ENCODE data around the gene MME. TPM values are rescaled to one million over a fixed set of nuclear protein-coding genes. Genes with fewer than 3 reads are reported as not detected.
A peak's percentile ranks its signal among the peaks of the same experiment; 100 is the strongest.

The MME gene
- total and polyA plus RNA-seq, 2 of the 4 experiments (the other 2 are of a cell fraction): 11.7 to 22.8 TPM

GRCh38 chr3:155130001-155130400 is 49.9 kb downstream of the MME start:
- Histone ChIP-seq H2BK15ac (ENCODE audit: low read depth, low read length) (no peak overlapping the region), H3K14ac (replicated peaks; ENCODE audit: low read depth, low read length) (0 out of 2 replicates have a peak overlapping the region, but pooled peaks have one; percentile 33), H2AK5ac (ENCODE audit: low read depth, low read length) (no peak overlapping the region), H3K23ac (ENCODE audit: low read depth, low read length) (no peak overlapping the region), H3K4ac (ENCODE audit: low read depth, low read length) (no peak overlapping the region), H2BK20ac (ENCODE audit: low read depth, low read length) (no peak overlapping the region), H3K18ac (ENCODE audit: low read depth, low read length) (peak overlapping the region; percentile 86; the same call in 1 of the 2 replicates), H4K91ac (ENCODE audit: insufficient read depth, low read depth, low read length) (no peak overlapping the region; the same call in 1 of the 2 replicates), H3K56ac (ENCODE audit: extremely low read depth, insufficient read depth, low read length) (no peak overlapping the region), H3K9me3 (ENCODE audit: control insufficient read depth, insufficient read depth, low read length) (no peaks in the 10 kb centered on the region), H3K4me1 (ENCODE audit: control insufficient read depth, insufficient read depth, low read length) (peaks cover 8% of the 10 kb centered on the region), H4K20me1 (ENCODE audit: insufficient read depth, low read length) (no peaks in the 10 kb centered on the region), H3K79me1 (ENCODE audit: low read depth in 1 of 2, low read length in 2 of 2) (no peaks in the 10 kb centered on the region), H4K8ac (ENCODE audit: low read depth in 2 of 2, low read length in 2 of 2) (no peak overlapping the region), H3K4me3 (ENCODE audit: insufficient read depth, low read depth, low read length) (no peak overlapping the region), H2BK120ac (ENCODE audit: low read depth, low read length) (no peak overlapping the region), H3K27ac (ENCODE audit: insufficient read depth, low read length) (no peak overlapping the region), H2AK9ac (replicated peaks; ENCODE audit: low read depth, low read length, poor library complexity) (no peak overlapping the region), H3K9ac (ENCODE audit: low read depth, low read length) (no peak overlapping the region), H3K4me2 (ENCODE audit: low read depth, low read length) (no peak overlapping the region), H3K27me3 (ENCODE audit: control insufficient read depth, insufficient read depth, low read length) (no peaks in the 10 kb centered on the region), H4K5ac (ENCODE audit: low read depth, low read length) (peak overlapping the region; percentile 63; the same call in 1 of the 2 replicates), H3K9me1 (ENCODE audit: insufficient read depth, low read length) (no peaks in the 10 kb centered on the region), H2AFZ (replicated peaks; ENCODE audit: low read length, poor library complexity) (no peak overlapping the region), H3K36me3 (ENCODE audit: control insufficient read depth, insufficient read depth, low read length) (no peaks in the 10 kb centered on the region), H2BK5ac (ENCODE audit: low read depth, low read length, poor library complexity, severe bottlenecking) (no peak overlapping the region)
- in situ Hi-C loops (cut with MboI; ENCODE audit: low sequenced_read_pairs) (no loop called here), intact Hi-C loops (cut with micrococcal nuclease) (no loop called here), dilution Hi-C loops (cut with HindIII; ENCODE audit: low sequenced_read_pairs, unreplicated experiment) (no loop called here)
- no TSS peak for BruUV-seq (replicated peaks)
- peak; percentile 48 for DNase-seq
- ATAC-seq (ENCODE audit: low read depth): peak; percentile 48
- CTCF ChIA-PET: interaction anchor here (0.6 to 1.1 kb wide), 2 partner anchors 10 to 92 kb away, joined by 3 to 5 read pairs; no protein-coding TSS in a partner anchor
- POLR2A ChIA-PET (ENCODE audit: unreplicated experiment): no interaction called here
- TF ChIP-seq SMC3 (IDR thresholded peaks at IDR 0.05; ENCODE audit: low read depth, low read length) (no peak), MAFK (IDR thresholded peaks at IDR 0.05; ENCODE audit: low read depth, low read length) (no peak), RAD21 (IDR thresholded peaks at IDR 0.05; ENCODE audit: low read length) (no peak), USF2 (IDR thresholded peaks at IDR 0.05; ENCODE audit: low read depth, low read length) (no peak), CTCF (conservative IDR thresholded peaks at IDR 0.05; ENCODE audit: low read depth, low read length) (no peak), MAZ (IDR thresholded peaks at IDR 0.05; ENCODE audit: borderline replicate concordance, low read depth, low read length) (no peak), CEBPB (IDR thresholded peaks at IDR 0.05; ENCODE audit: low read depth, low read length) (no peak), BHLHE40 (IDR thresholded peaks at IDR 0.05; ENCODE audit: low read depth, low read length) (no peak), NFE2L2 (IDR thresholded peaks at IDR 0.05; ENCODE audit: low read depth, low read length) (no peak), FOS (IDR thresholded peaks at IDR 0.05; ENCODE audit: low read depth, low read length) (no peak), MXI1 (IDR thresholded peaks at IDR 0.05; ENCODE audit: borderline replicate concordance, low read depth, low read length) (no peak), POLR2A (IDR thresholded peaks at IDR 0.05; ENCODE audit: low read depth, low read length) (no peak), RCOR1 (IDR thresholded peaks at IDR 0.05; ENCODE audit: insufficient replicate concordance, low read length) (no peak)
- TF ChIP-seq, protein P1, sequence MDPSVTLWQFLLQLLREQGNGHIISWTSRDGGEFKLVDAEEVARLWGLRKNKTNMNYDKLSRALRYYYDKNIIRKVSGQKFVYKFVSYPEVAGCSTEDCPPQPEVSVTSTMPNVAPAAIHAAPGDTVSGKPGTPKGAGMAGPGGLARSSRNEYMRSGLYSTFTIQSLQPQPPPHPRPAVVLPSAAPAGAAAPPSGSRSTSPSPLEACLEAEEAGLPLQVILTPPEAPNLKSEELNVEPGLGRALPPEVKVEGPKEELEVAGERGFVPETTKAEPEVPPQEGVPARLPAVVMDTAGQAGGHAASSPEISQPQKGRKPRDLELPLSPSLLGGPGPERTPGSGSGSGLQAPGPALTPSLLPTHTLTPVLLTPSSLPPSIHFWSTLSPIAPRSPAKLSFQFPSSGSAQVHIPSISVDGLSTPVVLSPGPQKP (IDR thresholded peaks at IDR 0.05; ENCODE audit: borderline replicate concordance, low read depth, low read length): no peak
